ENCODE data around the gene ID4.
A peak's percentile ranks its signal among the peaks of the same experiment; 100 is the strongest.

The ID4 gene

DNA sequence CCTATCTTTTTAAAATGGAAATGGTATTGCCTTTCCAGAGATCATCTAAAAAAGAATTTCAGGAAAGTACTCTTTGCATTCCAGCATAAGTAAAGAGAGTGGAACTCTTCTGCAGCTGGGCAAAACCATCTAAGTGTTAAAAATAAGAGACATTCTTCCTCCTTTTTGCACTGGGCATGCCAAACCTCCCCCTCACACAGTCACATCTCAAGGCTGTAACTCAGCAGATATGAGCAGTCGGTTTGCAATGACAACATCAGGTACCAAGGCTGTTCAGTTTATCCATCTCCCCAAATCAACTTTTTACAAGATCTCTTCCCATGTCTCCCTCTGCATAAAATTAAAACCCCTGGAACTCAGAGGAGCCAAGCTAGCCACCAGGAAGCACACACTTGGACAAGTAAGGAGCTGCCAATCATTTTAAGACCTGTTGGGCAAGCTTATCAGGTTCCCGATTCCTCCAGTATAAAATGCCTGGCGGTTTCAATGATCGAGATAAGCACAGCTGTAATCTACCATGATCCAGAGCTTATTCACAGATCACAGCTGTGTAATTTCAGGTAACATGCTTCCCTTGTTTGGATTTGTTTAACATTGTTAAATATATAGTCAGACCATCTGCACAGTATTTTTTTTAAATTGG is 23.2 kb downstream of the ID4 start:
- DNase-seq (ENCODE audit: low read depth), result no peak

DNA sequence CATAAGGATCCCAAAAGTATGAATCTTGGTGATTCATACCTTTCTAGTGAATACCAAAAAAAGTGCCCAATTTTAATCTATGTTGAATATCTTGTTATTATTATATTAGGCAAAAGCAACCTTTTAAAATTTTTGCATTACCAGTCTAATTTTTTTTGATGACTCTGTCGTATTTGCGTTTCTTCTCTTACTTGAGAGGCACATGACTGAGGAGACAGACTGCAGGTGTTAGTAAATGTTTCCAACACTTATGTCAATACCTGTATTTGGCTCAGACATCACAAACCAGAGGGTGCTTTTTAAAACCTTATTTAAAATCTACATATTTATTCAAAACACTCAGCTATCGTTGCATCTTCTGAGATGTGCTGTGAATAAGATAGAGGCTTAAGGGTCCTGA is 27.1 kb downstream of the ID4 start:
- no peak for DNase-seq (ENCODE audit: low read depth)

DNA sequence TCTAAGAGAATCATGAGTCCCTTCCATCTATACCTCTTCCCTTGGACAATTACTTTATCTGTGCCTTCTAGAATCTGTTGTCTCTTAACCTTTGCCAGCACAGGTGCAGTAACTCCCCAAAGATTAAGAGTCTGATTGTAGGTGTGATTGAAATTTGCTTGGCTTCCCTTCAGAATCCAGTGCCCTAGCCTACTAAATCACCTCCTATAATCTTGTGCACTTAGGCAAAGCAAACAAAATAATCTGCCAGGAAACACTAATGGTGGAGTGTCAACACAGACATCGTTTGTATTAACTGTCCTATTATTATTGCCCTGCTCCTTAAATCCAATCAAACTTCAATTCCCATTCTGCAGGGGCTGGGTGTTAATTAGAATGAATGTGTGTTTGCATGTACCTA is 28.0 kb downstream of the ID4 start:
- DNase-seq (ENCODE audit: low read depth), result no peak

DNA sequence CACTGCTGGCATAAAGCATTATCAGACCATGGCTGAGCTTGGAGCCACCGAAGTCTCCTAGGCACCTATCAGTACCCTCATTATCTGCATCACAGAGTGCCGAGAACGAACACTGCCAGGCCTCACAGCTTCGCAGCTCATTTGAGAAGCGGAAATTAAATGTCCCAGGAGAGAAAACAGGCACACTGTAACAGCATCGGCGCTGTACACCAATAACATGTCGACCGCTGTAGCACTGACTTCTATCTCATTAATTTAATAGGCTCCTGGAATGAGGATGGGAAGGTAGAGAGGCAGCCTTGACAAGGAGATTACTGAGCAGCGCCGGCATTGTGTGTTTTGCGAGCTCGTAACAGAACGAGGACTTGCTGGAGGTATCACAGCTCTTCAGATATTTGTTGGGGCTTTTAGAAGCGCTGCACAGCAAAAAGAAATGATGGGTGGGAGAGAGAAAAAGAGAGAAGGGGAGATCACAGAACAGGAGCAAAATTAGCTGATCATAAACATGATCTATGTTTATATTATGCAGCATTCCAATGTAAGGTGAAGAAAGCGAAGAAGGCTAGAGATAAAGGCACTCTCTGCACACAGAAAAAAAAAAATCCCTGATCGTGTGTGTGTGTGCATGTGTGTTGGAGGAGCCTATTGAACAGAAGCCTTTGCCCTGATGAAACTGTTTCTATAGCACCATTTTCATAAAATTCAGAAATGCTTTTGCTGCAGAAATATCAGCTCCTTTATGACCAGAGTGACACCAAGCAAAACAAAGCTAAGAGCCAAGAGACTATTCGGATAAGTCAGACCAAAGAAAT is 29.2 kb downstream of the ID4 start:
- no peak for DNase-seq (ENCODE audit: low read depth)

DNA sequence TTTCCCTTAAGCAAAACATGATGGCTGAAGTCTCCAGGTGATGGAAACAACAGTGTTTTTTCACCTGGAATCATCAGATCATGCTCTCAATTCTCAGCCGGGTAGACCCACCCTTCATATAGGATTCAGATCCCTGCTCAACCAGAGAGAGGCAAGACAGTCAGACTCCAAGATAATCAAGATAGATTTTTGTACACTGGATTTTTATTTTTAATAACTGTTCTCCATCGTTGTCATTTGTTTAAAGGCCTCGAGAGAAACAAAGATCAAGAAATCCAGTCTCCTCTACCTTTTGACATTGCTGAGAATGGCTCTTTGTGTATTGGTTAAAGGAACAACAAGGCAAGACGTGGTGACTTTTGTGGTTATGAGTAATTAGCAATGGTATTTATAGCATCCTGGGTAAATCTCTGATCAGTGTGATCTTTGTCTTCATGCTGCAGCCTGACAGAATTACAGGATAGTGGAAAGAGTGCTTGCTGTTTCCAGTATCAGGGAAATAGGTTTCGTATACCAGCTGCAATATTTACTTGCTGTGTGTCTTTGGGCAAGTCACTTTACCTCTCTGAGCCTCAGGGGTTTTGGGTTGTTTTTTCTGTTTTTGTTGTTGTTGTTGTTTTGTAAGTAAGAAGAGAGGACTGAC is 29.9 kb downstream of the ID4 start:
- DNase-seq (ENCODE audit: low read depth), result peak; percentile 20

DNA sequence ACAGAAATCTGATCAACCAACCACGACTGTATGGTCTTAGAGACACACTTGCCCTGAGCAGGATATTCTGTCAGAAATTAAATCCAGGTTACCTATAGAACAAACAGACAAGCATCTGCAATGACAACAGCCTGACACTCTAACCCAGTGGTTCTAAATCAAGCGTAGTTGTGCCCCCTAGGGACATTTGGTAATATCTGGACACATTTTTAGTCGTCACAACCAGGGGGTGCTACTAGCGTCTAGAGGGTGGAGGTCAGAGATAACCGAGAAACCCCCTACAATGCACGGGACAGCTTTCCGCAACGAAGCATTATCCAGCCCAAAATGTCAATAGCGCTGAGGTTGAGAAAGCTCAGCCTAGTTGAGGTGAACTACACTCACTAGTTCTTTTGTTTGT is 32.3 kb downstream of the ID4 start:
- no peak for DNase-seq (ENCODE audit: low read depth)

DNA sequence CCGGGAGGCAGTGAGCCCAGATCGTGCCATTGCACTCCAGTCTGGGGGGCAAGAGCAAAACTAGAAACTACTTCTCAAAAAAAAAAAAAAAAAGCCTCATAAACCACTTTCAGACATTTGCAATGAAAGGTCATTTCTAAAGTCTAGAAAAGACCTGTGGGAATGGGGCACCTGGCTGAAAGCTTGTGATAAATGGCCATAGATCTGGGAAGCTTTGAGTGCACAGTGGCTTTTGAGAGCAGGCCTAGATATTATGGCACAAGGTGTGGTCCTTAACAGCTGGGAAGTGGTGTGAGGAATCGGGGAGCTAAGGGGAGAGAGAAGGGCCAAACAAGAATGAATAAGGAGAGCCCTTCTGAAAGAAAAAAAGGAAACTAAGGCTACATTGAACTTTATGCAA is 33.2 kb downstream of the ID4 start:
- DNase-seq (ENCODE audit: low read depth), result no peak

DNA sequence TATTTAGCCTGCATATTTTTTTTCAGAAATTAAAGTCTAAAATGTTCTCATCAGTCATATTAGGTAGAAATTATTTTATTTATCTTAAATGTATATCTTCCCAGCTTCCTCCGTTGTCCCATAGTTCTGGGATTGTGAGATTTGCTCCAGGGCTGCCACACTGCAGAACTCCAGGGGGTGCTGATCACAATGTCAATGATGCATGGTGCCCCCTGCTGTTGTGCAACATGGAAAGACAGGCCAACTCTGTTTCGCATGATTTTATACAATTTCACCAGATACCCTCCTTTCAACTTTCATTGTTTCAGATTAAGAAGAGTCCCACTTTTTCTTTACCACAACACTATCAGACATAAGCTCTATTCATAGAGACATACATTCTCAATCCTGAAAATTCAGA is 35.9 kb downstream of the ID4 start:
- no peak for DNase-seq (ENCODE audit: low read depth)

DNA sequence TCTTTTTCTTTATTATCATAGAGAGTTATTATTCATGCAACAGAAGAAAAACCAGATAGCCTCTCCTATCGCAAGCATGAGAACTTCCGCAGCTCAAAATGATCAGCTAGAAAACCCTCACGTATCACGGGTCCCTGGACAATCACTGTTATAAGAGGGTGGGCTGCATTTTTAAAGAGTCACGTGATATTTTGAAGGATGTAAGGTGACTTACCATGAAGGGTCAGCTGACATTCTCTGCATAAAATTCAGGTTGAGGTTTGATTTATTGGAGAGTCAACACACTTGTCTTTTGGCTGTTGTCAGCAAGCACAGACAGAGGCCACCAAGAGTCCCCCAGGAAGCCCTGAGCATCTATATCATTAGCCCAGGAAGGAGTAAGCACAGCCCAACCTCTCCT is 39.5 kb downstream of the ID4 start:
- no peak for DNase-seq (ENCODE audit: low read depth)

DNA sequence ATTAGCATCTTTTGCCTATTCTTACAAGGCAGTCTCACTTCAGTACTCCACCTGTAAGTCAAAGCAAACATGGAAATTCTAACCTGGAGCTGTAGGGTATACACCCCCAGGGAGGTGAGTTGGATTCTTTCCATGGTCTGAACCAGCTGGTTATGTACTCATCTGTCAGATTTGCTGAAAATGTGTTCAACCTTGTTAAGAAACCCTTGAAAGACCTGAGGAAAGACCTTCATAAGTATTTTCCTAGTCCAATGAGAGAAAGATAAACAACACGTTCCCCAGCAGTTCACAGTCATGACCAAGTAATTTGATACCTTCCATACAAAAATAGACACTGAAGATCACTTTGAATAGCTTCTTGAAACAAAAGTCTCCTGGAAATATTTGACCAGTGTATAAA is 42.5 kb downstream of the ID4 start:
- no peak for DNase-seq (ENCODE audit: low read depth)

DNA sequence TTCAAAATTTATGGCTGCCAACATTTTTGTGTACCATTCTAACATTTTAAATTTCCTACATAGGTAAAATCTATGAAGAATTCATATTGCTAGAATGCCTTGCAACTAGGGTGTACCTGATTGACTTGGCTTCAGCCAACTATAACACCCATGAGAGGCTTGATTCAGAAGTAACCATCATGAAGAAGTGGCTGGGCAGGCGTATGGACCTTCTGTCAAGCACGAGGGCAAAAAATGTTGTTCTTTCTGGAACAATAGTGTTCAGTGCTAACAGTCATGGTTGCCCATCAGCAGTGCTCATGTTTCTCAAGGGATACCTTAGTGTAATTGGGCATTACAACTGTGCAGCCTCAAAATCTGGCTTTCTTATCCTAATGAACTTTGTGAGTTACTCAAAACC is 42.9 kb downstream of the ID4 start:
- no peak for DNase-seq (ENCODE audit: low read depth)

DNA sequence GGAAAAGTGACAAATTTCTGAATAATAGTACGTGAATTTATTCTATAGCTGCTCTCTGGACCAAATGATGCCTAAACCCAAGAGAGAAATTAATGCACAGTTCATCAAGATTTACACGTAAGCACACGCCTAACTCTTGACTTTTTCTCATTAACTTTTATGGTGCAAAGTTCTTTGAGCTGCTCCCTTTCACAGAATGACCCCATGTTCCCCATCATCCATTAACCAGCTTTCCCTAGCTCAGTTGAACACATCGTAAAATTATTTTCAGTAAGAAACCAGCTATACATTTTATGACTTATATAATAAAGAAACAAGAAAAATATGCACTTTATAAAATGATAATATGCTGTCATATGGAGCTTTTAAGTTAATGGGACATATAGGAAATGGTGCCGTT is 54.3 kb downstream of the ID4 start:
- no peak for DNase-seq (ENCODE audit: low read depth)

Data from GM04503 (cell line).